OCI-M2 (cell line): Measurements from ENCODE around the gene RFX5.
"Not testable (repeated sequence)": the region's sequence is repeated elsewhere in the genome, so short reads cannot be mapped to it uniquely, and the experiment has no call there.

Experiments used
- DNase-seq: peaks from one replicate; lab custom pipeline; 2025; ENCODE audit not compliant: unreplicated experiment; lab: John Stamatoyannopoulos, UW

RFX5 gene

DNA sequence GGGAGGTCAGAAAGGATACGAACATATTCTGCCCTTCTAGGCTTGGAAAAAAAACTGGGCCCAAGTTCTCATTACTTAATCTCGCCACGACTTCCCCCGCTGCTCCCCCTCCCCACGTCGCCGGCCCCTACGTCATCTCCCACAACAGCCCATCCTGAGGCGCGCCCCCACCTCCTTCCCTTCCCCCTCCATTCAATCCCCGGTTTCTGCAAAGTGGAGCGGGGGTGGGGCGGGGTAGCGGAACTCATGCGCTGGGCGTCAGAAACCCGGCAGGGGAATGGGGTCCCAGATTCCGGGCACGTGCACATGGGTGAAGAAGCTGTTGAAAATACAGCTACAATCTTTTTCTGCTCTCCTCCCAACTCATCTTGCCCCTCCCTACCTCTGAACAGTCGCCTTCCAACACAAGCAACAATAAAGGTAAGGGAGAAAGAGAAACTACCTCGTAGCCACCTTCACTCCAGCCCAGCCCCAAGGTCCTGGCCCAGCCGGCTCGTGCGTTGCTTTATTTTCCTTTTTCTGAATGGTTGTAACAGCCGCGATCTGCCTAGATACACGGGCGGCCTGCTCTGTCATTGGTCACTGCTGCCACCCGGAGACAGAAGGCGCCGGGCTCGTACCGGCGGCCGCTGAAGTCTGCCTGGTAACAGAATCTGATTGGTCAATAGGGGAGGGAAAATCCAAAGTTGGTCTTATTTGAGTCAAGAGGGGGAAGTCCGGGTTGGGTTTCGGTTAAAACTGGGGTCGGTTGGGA lies at the start of gene RFX5:
Gene RFX5, minus strand, starts transcription at position 484 of the 754 bp plus-strand sequence. CDS start 932 bp downstream, outside the sequence.
- peak; percentile 82 for DNase-seq

GRCh38 chr1:151396265-151396664 lies 49.2 kb upstream of the RFX5 start:
- DNase-seq, result not testable (repeated sequence)

DNA sequence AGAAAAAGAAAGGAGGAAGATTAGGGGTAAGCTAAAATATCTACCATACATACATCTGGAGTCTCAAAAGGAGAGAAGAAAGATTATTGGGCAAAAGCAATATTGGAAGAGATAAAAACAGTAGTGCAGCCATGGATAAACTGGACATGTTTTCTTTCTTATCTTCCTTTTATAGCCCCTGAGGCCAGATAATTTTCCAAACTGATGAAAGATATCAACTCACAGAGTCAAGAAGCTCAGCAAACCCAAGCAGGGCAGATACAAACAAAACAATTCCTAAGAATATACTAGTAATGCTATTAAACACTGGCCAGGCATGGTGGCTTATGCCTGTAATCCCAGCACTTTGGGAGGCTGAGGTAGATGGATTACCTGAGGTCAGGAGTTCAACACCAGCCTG lies 46.5 kb upstream of the RFX5 start:
- no peak for DNase-seq

DNA sequence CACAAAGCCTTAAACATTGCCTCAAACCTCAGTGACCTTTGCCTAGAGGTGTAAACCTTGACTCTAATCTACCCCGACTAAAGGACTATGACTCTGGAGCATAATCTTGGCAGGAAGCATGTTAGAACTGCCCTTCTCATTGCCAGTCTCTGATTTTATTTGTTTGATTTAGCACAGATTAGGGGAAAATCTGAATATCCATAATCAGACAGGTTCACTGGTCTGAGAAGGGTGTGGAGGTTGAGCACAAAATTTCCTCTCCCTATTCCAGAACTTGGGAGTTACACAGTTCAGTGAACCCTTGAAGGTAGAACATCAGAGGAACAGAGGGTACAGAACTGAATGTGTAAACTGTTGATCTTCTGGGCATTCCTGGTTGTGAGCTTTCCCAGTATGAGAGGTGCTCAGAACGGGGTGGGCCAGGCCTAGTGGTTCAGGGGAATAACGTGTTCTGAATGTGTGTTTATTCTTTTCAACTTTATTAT lies 44.1 kb upstream of the RFX5 start:
- no peak for DNase-seq

DNA sequence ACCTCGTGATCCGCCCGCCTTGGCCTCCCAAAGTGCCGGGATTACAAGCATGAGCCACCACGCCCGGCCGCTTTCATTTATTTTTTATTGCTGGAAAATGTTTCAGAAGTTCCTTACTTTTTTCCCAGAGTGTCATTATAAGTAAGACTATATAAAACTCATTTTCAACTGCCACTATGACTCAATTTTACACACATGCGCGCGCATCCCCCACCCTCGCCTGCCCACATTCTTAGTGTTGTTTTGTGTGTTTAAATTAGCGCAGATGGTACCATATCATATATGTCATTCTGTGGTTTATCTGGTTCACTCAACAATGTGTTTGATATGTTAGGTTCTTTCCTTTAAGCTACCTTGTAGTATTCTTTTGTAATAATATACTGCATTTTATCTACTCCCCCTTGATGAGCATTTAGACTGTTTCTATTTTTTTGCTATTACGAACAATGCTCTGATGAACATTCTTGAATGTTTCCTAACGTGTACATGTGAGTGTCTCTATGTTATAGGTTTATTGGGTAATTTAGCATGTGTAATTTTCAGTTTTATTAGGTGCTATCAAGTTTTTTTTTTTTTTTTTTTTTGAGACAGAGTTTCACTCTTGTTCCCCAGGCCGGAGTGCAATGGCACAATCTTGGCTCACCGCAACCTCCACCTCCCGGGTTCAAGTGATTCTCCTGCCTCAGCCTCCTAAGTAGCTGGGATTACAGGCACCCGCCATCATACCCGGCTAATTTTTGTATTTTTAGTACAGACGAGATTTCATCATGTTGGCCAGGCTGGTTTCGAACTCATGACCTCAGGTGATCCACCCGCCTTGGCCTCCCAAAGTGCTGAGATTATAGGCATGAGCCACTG lies 43.4 kb upstream of the RFX5 start:
- DNase-seq, result not testable (repeated sequence)

- DNase-seq, result no peak
Observed at GRCh38 chr1:151386002-151386401, 39.0 kb upstream of the RFX5 start.

DNA sequence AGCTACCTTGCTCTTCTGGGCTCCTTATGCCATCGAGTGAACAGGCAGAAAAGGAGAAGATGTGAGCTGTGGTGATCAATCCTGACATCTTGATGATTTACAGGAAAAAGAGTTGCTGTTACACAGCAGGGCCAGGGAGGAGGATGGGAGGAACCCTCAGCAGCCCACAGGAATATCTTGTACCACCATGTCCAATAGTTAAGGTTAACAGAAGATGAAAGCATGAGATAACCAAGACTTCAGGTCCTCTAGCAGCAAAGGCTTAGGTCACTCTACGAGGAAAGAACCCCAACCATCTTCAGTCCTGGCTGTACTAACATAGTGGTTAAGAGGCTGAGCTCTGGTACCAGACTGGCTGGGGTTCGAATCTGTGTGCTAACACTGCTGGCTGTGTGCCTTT lies 37.5 kb upstream of the RFX5 start:
- DNase-seq, result no peak

- DNase-seq, result no peak
Observed at GRCh38 chr1:151377150-151377884, 30.3 kb upstream of the RFX5 start.

GRCh38 chr1:151373196-151373595 lies 26.1 kb upstream of the RFX5 start:
- no peak for DNase-seq

GRCh38 chr1:151372058-151372934 lies 25.2 kb upstream of the RFX5 start, which contains the start of gene SELENBP1:
Gene SELENBP1 (minus strand): TSS chr1:151372705. CDS start chr1:151372641, 64 bp downstream.
- DNase-seq, result no peak

GRCh38 chr1:151371370-151372057 lies 24.5 kb upstream of the RFX5 start:
- no peak for DNase-seq

DNA sequence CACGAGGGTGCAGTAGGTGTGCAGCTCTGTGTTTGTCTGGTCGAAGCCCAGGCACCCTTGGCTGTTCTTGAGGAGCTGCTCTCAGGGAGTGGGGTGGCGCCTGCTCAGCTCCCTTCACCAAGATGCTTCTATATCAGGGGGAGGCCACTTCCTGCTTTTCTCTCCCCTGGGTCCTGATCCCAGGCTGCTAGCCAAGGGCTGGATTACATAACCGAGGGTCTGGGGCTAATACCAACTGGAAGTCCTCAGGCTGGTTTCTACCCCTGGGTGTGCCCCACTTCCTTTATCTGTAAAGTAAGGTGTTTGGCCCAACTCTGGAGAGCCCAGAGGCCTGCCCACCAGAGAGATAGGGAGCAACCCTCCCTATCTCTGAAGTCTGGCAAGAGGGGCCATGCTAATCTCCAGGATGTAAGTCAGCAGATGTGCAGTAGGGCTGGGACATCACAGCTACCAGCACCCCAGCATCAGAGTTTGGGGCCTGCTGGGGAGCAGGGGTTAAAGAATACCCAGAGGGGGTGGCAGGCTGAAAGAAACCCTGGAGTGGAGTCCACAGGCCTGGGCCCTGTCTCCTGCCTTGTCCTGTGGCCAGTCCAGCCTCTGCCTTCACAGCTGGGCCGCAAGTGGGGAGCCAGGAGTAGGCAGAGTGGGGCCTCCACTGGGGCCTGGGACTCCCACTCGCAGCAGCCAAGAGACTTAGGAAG lies 23.3 kb upstream of the RFX5 start:
- peak; percentile 71 for DNase-seq

DNA sequence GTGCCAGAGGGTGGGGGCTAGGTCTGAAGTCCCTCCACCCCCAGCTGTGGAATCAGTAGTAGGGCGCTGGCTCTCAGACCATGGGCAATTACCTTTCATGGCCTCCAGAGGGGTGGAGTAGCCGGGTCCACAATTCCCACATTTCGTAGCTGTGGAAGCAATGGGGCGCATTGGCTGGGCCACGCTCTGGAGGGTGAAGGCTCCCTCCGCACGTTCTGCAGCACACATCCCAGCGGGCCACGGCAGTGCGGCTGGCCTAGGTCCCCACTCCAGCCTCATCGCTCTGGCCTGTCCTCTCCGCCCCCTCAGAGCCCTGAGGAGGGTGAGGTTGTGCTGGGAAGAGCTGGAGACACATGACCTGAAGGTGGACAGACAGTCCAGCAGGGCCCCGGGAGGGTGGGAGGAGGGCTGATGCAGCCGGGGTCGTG lies 22.6 kb upstream of the RFX5 start:
- DNase-seq, result no peak

DNA sequence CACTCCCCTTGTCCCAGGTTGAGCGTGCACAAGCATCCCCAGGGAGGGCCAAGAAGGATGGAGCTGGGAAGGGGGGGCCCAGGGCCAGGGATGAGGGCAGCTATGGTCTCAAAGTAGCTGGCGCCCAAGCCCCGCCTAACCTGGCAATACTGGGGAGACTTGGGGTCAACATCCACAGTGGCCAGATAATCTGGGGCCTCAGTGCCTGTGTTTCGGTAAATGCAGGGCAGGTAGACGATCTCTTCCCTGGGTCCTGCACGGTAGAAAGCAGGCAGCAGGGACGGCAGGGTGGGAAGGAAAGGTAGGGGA lies 22.2 kb upstream of the RFX5 start:
- no peak for DNase-seq

GRCh38 chr1:151368393-151369301 lies 21.6 kb upstream of the RFX5 start:
- DNase-seq, result no peak

GRCh38 chr1:151367658-151368392 lies 20.8 kb upstream of the RFX5 start:
- no peak for DNase-seq

- no peak for DNase-seq
Observed at GRCh38 chr1:151364996-151365395, 17.9 kb upstream of the RFX5 start.
